Panc1 (cell line): ENCODE data around the gene MEGF8.

ENCODE experiments used
- POLR2AphosphoS5 ChIP-seq: IDR thresholded peaks from 2 replicates; pipeline ENCODE4 v1.6.1; 2012; ENCODE audit warnings: mild to moderate bottlenecking, low read depth, low read length, moderate library complexity
- REST ChIP-seq, 2 experiments: IDR thresholded peaks; 2 replicates each; pipeline ENCODE4 v1.6.1; 2011 to 2012; ENCODE audit warnings: low read depth in 2 of 2, control low read depth in 1 of 2, low read length in 1 of 2, mild to moderate bottlenecking in 1 of 2, moderate library complexity in 1 of 2; ENCODE audit not compliant: insufficient read depth in 1 of 2
- TF ChIP-seq, protein P1 (sequence below): fragments of 450-650 bp; IDR thresholded peaks from 2 replicates; pipeline ENCODE4 v1.5.1; 2017; ENCODE audit warnings: mild to moderate bottlenecking

GRCh38 chr19:42317535-42317934 lies 7.9 kb upstream of the MEGF8 start:
- TF ChIP-seq, protein P1, sequence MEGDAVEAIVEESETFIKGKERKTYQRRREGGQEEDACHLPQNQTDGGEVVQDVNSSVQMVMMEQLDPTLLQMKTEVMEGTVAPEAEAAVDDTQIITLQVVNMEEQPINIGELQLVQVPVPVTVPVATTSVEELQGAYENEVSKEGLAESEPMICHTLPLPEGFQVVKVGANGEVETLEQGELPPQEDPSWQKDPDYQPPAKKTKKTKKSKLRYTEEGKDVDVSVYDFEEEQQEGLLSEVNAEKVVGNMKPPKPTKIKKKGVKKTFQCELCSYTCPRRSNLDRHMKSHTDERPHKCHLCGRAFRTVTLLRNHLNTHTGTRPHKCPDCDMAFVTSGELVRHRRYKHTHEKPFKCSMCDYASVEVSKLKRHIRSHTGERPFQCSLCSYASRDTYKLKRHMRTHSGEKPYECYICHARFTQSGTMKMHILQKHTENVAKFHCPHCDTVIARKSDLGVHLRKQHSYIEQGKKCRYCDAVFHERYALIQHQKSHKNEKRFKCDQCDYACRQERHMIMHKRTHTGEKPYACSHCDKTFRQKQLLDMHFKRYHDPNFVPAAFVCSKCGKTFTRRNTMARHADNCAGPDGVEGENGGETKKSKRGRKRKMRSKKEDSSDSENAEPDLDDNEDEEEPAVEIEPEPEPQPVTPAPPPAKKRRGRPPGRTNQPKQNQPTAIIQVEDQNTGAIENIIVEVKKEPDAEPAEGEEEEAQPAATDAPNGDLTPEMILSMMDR = no peak; the same call in 1 of the 2 replicates
- TF ChIP-seq POLR2AphosphoS5 (no peak), REST (IDR thresholded peaks at IDR 0.05; ENCODE audit: insufficient read depth in 1 of 2, low read depth in 2 of 2, low read length in 1 of 2) (no peak)
